HCT116 (cell line): ENCODE data around the gene THAP11. TPM values are rescaled to one million over a fixed set of nuclear protein-coding genes. Genes with fewer than 3 reads are reported as not detected.

Experiments
- ATAC-seq: fragments of 200-7000 bp; cut with Tn5 transposase; 2 replicates; pipeline ENCODE4 v1.9.1; 2020; ENCODE audit warnings: mild to moderate bottlenecking, moderate library complexity
- BruUV-seq: library from RNA; stranded (reverse); fragments of 400-500 nt; replicated peaks from 2 replicates; lab custom pipeline; 2021; lab: Mats Ljungman, UMichigan
- CTCF ChIA-PET: fragments of 300-600 bp; sonication (Branson Sonifier 250); formaldehyde crosslinking; loops from one replicate; lab custom pipeline; 2021; ENCODE audit warnings: antibody characterized with exemption; lab: Charles Lee
- POLR2A ChIA-PET: fragments of 300-600, 350-600 bp; sonication (Branson Sonifier 250); formaldehyde crosslinking; loops from one replicate; lab custom pipeline; 2021; ENCODE audit warnings: antibody characterized with exemption; lab: Charles Lee
- RAD21 ChIA-PET, 2 experiments: fragments of 300-600 bp; sonication (Branson Sonifier 250); formaldehyde crosslinking; loops; one replicate each; lab custom pipeline; 2023; ENCODE audit warnings: low total read pairs in 2 of 2; ENCODE audit not compliant: uncharacterized antibody in 2 of 2, unreplicated experiment in 2 of 2, low non-redundant PET in 1 of 2; lab: Charles Lee
- DNase-seq: peaks from one replicate; pipeline ENCODE4 v3.0.0-alpha.2; 2010; ENCODE audit warnings: low read depth, low spot score
- H2AFZ ChIP-seq: fragments of 200-600 bp; shearing (Covaris generic), sonication (generic); 2 replicates; pipeline ENCODE4 v1.6.1; 2017; ENCODE audit warnings: low read depth, mixed run types, mixed read lengths, antibody characterized with exemption, low read length; ENCODE audit not compliant: poor library complexity, severe bottlenecking
- H3K27ac ChIP-seq: 2 replicates; pipeline ENCODE4 v1.5.1; 2012; ENCODE audit warnings: low read depth, low read length
- H3K27me3 ChIP-seq: fragments of 200-600 bp; sonication (generic); 2 replicates; pipeline ENCODE4 v1.6.1; 2016; ENCODE audit warnings: mixed run types, low read length, mixed read lengths; ENCODE audit not compliant: insufficient read depth
- H3K36me3 ChIP-seq, 2 experiments: fragments of 200-500 bp in 1 of 2; fragments of 200-600 bp in 1 of 2; sonication (Bioruptor generic) in 1 of 2; sonication (generic) in 1 of 2; 2 replicates each; pipeline versions ENCODE4 v1.5.1 to v1.6.1; 2014 to 2016; ENCODE audit warnings: low read length in 2 of 2, inconsistent platforms in 1 of 2, mixed read lengths in 1 of 2, mixed run types in 1 of 2; ENCODE audit not compliant: insufficient read depth in 2 of 2, control insufficient read depth in 1 of 2
- H3K4me1 ChIP-seq, 2 experiments: fragments of 200-600 bp in 1 of 2; sonication (generic) in 1 of 2; 2 replicates each; pipeline versions ENCODE4 v1.5.1 to v1.6.1; 2012 to 2017; ENCODE audit warnings: low read length in 2 of 2, inconsistent platforms in 1 of 2, mild to moderate bottlenecking in 1 of 2, mixed read lengths in 1 of 2, mixed run types in 1 of 2, moderate library complexity in 1 of 2; ENCODE audit not compliant: insufficient read depth in 2 of 2, control insufficient read depth in 1 of 2
- H3K4me2 ChIP-seq: fragments of 200-600 bp; sonication (generic); 2 replicates; pipeline ENCODE4 v1.6.1; 2017; ENCODE audit warnings: mixed run types, low read length, mixed read lengths
- H3K4me3 ChIP-seq, 2 experiments: fragments of 200-600 bp in 1 of 2; sonication (generic) in 1 of 2; replicated peaks in 1 of 2; 2 replicates each; pipeline ENCODE4 v1.5.1; 2011 to 2016; ENCODE audit warnings: low read length in 2 of 2, control low read depth in 1 of 2, low read depth in 1 of 2, mild to moderate bottlenecking in 1 of 2, mixed read lengths in 1 of 2, mixed run types in 1 of 2
- H3K79me2 ChIP-seq: fragments of 200-600 bp; sonication (generic); 2 replicates; pipeline ENCODE4 v1.6.1; 2017; ENCODE audit warnings: mild to moderate bottlenecking, mixed run types, low read length, moderate library complexity, mixed read lengths; ENCODE audit not compliant: insufficient read depth
- H3K9ac ChIP-seq: fragments of 200-600 bp; sonication (generic); 2 replicates; pipeline ENCODE4 v1.6.1; 2016; ENCODE audit warnings: low read length, mixed read lengths
- H3K9me2 ChIP-seq: fragments of 200-600 bp; sonication (generic), shearing (Covaris generic); 2 replicates; pipeline ENCODE4 v1.6.1; 2017; ENCODE audit warnings: mixed run types, mild to moderate bottlenecking, moderate library complexity; ENCODE audit not compliant: insufficient read depth
- H3K9me3 ChIP-seq, 2 experiments: fragments of 200-500 bp in 1 of 2; fragments of 200-600 bp in 1 of 2; sonication (Bioruptor generic) in 1 of 2; sonication (generic) in 1 of 2; 2 replicates each; pipeline ENCODE4 v1.6.1; 2014 to 2017; ENCODE audit warnings: low read length in 2 of 2, mixed read lengths in 2 of 2, inconsistent platforms in 1 of 2, low read depth in 1 of 2, mild to moderate bottlenecking in 1 of 2, mixed run types in 1 of 2, moderate library complexity in 1 of 2; ENCODE audit not compliant: control insufficient read depth in 1 of 2, insufficient read depth in 1 of 2
- H4K20me1 ChIP-seq: fragments of 200-600 bp; sonication (generic), shearing (Covaris generic); 2 replicates; pipeline ENCODE4 v1.6.1; 2017; ENCODE audit warnings: mixed run types, mild to moderate bottlenecking, moderate library complexity; ENCODE audit not compliant: insufficient read depth
- CBX3 ChIP-seq: IDR thresholded peaks from 2 replicates; pipeline ENCODE4 v1.6.1; 2012; ENCODE audit warnings: low read depth
- CEBPB ChIP-seq: IDR thresholded peaks from 2 replicates; pipeline ENCODE4 v1.6.1; 2012; ENCODE audit warnings: low read depth
- CTCF ChIP-seq, 3 experiments: fragments of 200-600 bp in 1 of 3; sonication (generic) in 1 of 3; IDR thresholded peaks in 2 of 3; conservative IDR thresholded peaks in 1 of 3; 2 replicates each; pipeline ENCODE4 v1.5.1; 2012 to 2017; ENCODE audit warnings: low read depth in 2 of 3, low read length in 2 of 3, antibody characterized with exemption in 1 of 3, borderline replicate concordance in 1 of 3, control low read depth in 1 of 3, mild to moderate bottlenecking in 1 of 3, mixed read lengths in 1 of 3, mixed run types in 1 of 3, moderate library complexity in 1 of 3; ENCODE audit not compliant: insufficient read depth in 1 of 3
- ELF1 ChIP-seq: IDR thresholded peaks from 2 replicates; pipeline ENCODE4 v1.6.1; 2012; ENCODE audit warnings: low read depth, borderline replicate concordance
- FOSL1 ChIP-seq: IDR thresholded peaks from 2 replicates; pipeline ENCODE4 v1.6.1; 2012; ENCODE audit warnings: low read depth
- JUND ChIP-seq: IDR thresholded peaks from 2 replicates; pipeline ENCODE4 v1.6.1; 2012
- MAX ChIP-seq: IDR thresholded peaks from 2 replicates; pipeline ENCODE4 v1.6.1; 2012
- POLR2A ChIP-seq: IDR thresholded peaks from 2 replicates; pipeline ENCODE4 v1.7.0; 2011; ENCODE audit warnings: borderline replicate concordance; ENCODE audit not compliant: insufficient read depth, insufficient read length; ENCODE audit errors: extremely low read depth
- REST ChIP-seq: IDR thresholded peaks from 2 replicates; pipeline ENCODE4 v1.6.1; 2012; ENCODE audit warnings: low read depth
- SIN3A ChIP-seq: IDR thresholded peaks from 2 replicates; pipeline ENCODE4 v1.6.1; 2012; ENCODE audit warnings: low read depth
- SP1 ChIP-seq: IDR thresholded peaks from 2 replicates; pipeline ENCODE4 v1.6.1; 2012; ENCODE audit warnings: low read depth
- YY1 ChIP-seq: IDR thresholded peaks from 2 replicates; pipeline ENCODE4 v1.6.1; 2011; ENCODE audit warnings: low read length, low read depth, moderate library complexity, mild to moderate bottlenecking; ENCODE audit not compliant: insufficient replicate concordance; ENCODE audit errors: extremely low read depth
- ZBTB33 ChIP-seq: IDR thresholded peaks from 2 replicates; pipeline ENCODE4 v1.6.1; 2011; ENCODE audit warnings: mild to moderate bottlenecking, low read length, moderate library complexity; ENCODE audit not compliant: insufficient replicate concordance; ENCODE audit errors: extremely low read depth
- intact Hi-C: fragments of 100-400 bp; cut with micrococcal nuclease; formaldehyde crosslinking; loops from 2 replicates; pipeline ENCODE4 v1.10.0; 2022
- total RNA-seq: library from RNA; stranded (reverse); gene quantifications from one replicate; pipeline ENCODE4 v1.2.1, GENCODE V29; 2021; ENCODE audit not compliant: unreplicated experiment

Gene THAP11
- total RNA-seq, 1 experiment from 2014 or later: 25.4 TPM

- BruUV-seq: no TSS peak
- no peak overlapping the region for H2AFZ ChIP-seq
- H3K4me1 ChIP-seq: peaks cover 15 to 37% of the 10 kb centered on the region in 2 experiments
- H3K9me3 ChIP-seq: no peaks in the 10 kb centered on the region
- POLR2A ChIA-PET: no interaction called here
- peak overlapping the region; percentile 82 for H3K4me2 ChIP-seq
- H3K4me3 ChIP-seq: peak overlapping the region; percentile 83 to 96
- CTCF ChIA-PET: no interaction called here
- no peak for DNase-seq
- peaks cover 4% of the 10 kb centered on the region; the same call in 1 of the 2 replicates for H4K20me1 ChIP-seq
- ATAC-seq: no peak
- H3K27ac ChIP-seq: peak overlapping the region; percentile 83
- intact Hi-C loops: no loop called here
- RAD21 ChIA-PET: no interaction called here
- H3K9ac ChIP-seq: peak overlapping the region; percentile 93
- TF ChIP-seq SP1: no peak
- H3K9me2 ChIP-seq: no peaks in the 10 kb centered on the region
- H3K79me2 ChIP-seq: peaks cover 72% of the 10 kb centered on the region
- no peaks in the 10 kb centered on the region for H3K27me3 ChIP-seq
- H3K36me3 ChIP-seq: peaks cover 4 to 6% of the 10 kb centered on the region in 2 experiments; a peak in 2 of 4 replicates
Measured at GRCh38 chr16:67848118-67848517, 6.0 kb downstream of the THAP11 start.

GRCh38 chr16:67853670-67854069 lies 11.6 kb downstream of the THAP11 start:
- RAD21 ChIA-PET: no interaction called here
- no peaks in the 10 kb centered on the region for H3K27me3 ChIP-seq
- no TSS peak for BruUV-seq
- ATAC-seq: no peak
- H3K4me2 ChIP-seq: no peak overlapping the region
- peaks cover 4 to 10% of the 10 kb centered on the region in 2 experiments; a peak in 2 of 4 replicates for H3K36me3 ChIP-seq
- peaks cover 8% of the 10 kb centered on the region; the same call in 1 of the 2 replicates for H4K20me1 ChIP-seq
- H3K27ac ChIP-seq: no peak overlapping the region
- no peaks in the 10 kb centered on the region for H3K9me2 ChIP-seq
- H3K4me1 ChIP-seq: peaks cover 9 to 25% of the 10 kb centered on the region in 2 experiments; a peak in 3 of 4 replicates
- no peaks in the 10 kb centered on the region for H3K9me3 ChIP-seq
- peaks cover 98% of the 10 kb centered on the region for H3K79me2 ChIP-seq
- intact Hi-C loops: no loop called here
- no peak overlapping the region for H3K4me3 ChIP-seq
- no peak for DNase-seq
- no peak overlapping the region for H3K9ac ChIP-seq
- no peak for TF ChIP-seq SP1
- TF ChIP-seq FOSL1: no peak
- TF ChIP-seq CTCF (IDR thresholded peaks at IDR 0.05 in 2 of 3, conservative IDR thresholded peaks at IDR 0.05 in 1 of 3; ENCODE audit: borderline replicate concordance in 1 of 3, insufficient read depth in 1 of 3, low read depth in 2 of 3, low read length in 2 of 3): no peak
- TF ChIP-seq REST: no peak
- no peak for TF ChIP-seq YY1
- no peak for TF ChIP-seq CEBPB
- no peak for TF ChIP-seq CBX3
- no peak for TF ChIP-seq ZBTB33
- TF ChIP-seq SIN3A: no peak
- TF ChIP-seq POLR2A: no peak
- no peak for TF ChIP-seq JUND
- TF ChIP-seq MAX: no peak
- no peak for TF ChIP-seq ELF1
- TF ChIP-seq, all 23 proteins: peak for 0
- ChIA-PET CTCF (no interaction called here), POLR2A (no interaction called here)
- H2AFZ ChIP-seq: no peak overlapping the region
